ENCODE results near the gene TECRL. TPM values are rescaled to one million over a fixed set of nuclear protein-coding genes. Genes with fewer than 3 reads are reported as not detected.
A peak's percentile ranks its signal among the peaks of the same experiment; 100 is the strongest.

TECRL gene
- total RNA-seq, 4 donors from 2014 or later: not detected

DNA sequence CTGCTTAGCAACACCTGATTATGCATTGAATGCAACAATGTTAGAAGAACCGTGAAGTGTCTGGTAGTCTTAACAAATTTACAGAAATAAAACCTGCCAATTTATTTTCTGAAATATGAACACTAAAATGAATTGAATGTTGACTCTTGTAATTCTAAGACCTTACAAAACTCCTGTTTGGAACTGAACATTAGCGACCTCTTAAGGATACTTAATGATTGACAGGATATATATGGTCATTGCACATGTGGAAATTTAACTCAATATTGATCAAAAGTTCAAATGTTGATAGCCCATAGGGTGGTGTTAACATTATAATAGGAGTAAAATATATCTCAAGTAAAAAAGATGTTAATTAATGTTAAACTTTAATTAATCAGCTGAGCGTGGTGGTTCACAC lies 79.1 kb downstream of the TECRL start:
- no peak overlapping the region for H3K27ac ChIP-seq
- no peaks in the 10 kb centered on the region for H3K4me1 ChIP-seq
- no peaks in the 10 kb centered on the region for H3K27me3 ChIP-seq
- H3K9me3 ChIP-seq: no peaks in the 10 kb centered on the region
- TF ChIP-seq, protein P1, sequence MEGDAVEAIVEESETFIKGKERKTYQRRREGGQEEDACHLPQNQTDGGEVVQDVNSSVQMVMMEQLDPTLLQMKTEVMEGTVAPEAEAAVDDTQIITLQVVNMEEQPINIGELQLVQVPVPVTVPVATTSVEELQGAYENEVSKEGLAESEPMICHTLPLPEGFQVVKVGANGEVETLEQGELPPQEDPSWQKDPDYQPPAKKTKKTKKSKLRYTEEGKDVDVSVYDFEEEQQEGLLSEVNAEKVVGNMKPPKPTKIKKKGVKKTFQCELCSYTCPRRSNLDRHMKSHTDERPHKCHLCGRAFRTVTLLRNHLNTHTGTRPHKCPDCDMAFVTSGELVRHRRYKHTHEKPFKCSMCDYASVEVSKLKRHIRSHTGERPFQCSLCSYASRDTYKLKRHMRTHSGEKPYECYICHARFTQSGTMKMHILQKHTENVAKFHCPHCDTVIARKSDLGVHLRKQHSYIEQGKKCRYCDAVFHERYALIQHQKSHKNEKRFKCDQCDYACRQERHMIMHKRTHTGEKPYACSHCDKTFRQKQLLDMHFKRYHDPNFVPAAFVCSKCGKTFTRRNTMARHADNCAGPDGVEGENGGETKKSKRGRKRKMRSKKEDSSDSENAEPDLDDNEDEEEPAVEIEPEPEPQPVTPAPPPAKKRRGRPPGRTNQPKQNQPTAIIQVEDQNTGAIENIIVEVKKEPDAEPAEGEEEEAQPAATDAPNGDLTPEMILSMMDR (IDR thresholded peaks at IDR 0.05): no peak
- no peak for TF ChIP-seq POLR2A (IDR thresholded peaks at IDR 0.05)
- DNase-seq: no peak
- no peak overlapping the region for H3K4me3 ChIP-seq
- no peaks in the 10 kb centered on the region for H3K36me3 ChIP-seq

DNA sequence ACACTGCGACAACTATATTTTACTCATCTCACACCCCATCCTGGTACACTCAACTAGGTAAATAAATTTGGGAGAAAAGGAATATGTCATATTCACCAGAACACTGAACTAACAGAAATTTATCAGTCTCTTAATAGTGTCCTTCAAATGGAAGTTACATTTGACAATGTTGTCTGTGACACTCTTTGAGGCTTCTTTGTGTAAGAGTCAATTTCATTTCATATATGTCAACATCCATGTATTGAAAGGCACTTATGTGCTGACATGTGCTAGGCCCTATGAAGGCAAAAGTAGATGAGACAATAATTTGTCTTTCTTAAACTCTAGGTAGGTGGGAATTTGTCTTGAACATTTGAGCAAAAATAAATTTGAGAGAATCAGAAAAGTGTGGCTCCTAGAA lies 82.0 kb downstream of the TECRL start:
- Histone ChIP-seq H3K4me1 (no peaks in the 10 kb centered on the region), H3K27me3 (no peaks in the 10 kb centered on the region), H3K27ac (no peak overlapping the region), H3K4me3 (no peak overlapping the region), H3K9me3 (no peaks in the 10 kb centered on the region), H3K36me3 (no peaks in the 10 kb centered on the region)
- no peak for DNase-seq
- TF ChIP-seq POLR2A (IDR thresholded peaks at IDR 0.05): no peak
- TF ChIP-seq, protein P1 (IDR thresholded peaks at IDR 0.05): no peak

DNA sequence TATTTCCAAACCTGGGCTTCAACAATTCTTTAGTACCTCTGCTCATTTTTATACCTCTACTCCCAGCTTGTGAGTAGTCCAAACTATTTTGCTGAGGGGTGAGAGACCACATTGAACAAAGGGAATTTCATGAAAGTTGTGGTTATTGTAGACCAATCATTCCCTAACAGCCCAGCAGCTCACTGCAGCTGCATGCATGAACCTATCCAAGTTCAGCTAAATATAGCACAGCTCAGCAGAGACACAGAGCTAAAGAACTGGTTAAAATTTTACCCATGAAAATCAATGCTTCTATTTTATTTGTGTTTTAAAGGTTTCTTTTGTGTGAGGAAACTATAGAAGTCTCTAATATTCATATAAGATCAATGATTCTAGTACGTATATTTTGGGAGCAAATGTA lies 82.7 kb downstream of the TECRL start:
- Histone ChIP-seq H3K27me3 (no peaks in the 10 kb centered on the region), H3K9me3 (no peaks in the 10 kb centered on the region), H3K4me3 (no peak overlapping the region), H3K27ac (no peak overlapping the region), H3K36me3 (no peaks in the 10 kb centered on the region), H3K4me1 (no peaks in the 10 kb centered on the region)
- TF ChIP-seq, protein P1 (IDR thresholded peaks at IDR 0.05): no peak
- TF ChIP-seq POLR2A (IDR thresholded peaks at IDR 0.05): no peak
- no peak for DNase-seq

DNA sequence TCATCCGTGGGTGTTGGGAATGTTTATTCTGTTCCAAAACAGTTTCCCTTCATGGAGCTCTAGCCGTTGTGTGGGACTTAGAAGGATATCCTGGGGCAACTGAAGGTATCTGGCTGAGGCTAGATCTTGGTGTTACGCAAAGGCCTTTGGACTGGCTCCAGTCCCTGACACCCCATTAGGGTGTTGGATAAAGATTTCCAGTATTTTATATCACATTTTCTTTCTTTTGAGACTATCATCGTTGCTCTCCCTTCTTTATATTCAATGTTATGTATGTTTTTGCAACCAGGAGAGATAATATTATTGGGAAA lies 103.0 kb downstream of the TECRL start:
- H3K4me1 ChIP-seq: no peaks in the 10 kb centered on the region
- no peaks in the 10 kb centered on the region for H3K27me3 ChIP-seq
- H3K27ac ChIP-seq: no peak overlapping the region
- no peak for DNase-seq
- TF ChIP-seq, protein P1 (IDR thresholded peaks at IDR 0.05): no peak
- no peak for TF ChIP-seq POLR2A (IDR thresholded peaks at IDR 0.05)
- no peaks in the 10 kb centered on the region for H3K36me3 ChIP-seq
- no peak overlapping the region for H3K4me3 ChIP-seq
- peaks cover 0 to 13% (median 0%) of the 10 kb centered on the region in 4 donors for H3K9me3 ChIP-seq

DNA sequence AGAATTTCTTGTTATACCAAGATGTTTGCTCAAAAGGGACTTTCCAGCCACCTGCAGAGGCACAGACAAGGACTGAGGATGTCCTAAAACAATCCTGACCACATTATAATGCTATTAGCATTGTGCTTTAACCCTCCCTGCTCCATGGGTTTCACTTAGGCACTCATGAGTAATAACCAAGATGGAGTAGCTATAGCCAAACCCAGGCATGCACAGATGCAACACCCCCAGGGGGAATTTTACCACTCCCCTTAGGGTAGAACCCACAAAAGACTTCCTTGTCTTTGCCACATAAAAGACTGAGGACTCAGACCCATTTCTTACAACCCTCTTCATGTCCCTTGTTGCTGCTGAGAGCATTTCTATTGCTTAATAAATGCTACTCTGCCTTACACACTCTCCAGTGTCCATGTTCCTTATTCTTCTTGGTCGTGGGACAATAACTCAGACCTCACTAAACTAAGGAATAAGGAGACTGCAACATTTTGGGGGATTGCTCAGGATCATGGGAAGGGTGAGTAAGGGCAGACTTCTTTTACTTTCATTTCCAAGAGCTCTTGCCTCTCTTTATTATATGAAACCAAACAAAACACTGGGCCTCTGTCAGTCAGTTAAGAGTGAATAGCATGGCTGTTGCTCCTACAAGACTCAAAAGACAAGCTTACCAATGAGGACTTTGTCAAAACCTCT lies 103.5 kb downstream of the TECRL start:
- H3K4me1 ChIP-seq: no peaks in the 10 kb centered on the region
- no peak for TF ChIP-seq POLR2A (IDR thresholded peaks at IDR 0.05)
- TF ChIP-seq, protein P1 (IDR thresholded peaks at IDR 0.05): no peak
- no peak overlapping the region for H3K4me3 ChIP-seq

DNA sequence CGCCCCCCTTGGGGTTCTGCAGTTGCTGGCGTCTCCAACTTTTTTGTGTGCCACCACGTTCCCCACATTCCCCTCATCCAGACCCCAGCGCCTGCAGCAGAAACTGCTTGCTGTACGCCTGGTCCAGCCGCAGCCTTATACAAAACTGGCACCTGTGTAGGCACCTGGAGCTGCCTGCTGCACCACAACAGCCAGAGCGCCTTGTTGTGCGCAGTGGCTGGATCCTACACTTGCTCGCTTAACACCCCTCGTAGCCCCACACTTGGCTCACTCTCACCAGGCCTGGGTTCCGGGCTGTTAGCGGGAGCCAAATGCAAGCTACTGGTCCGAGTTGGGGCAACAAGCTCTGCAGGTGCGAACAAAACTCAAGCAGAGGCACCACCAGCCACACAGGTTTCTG lies 136.8 kb downstream of the TECRL start:
- Histone ChIP-seq H3K36me3 (no peaks in the 10 kb centered on the region), H3K27me3 (no peaks in the 10 kb centered on the region), H3K9me3 (peaks cover 0 to 16% (median 0%) of the 10 kb centered on the region in 4 donors), H3K27ac (no peak overlapping the region), H3K4me1 (no peaks in the 10 kb centered on the region), H3K4me3 (no peak overlapping the region)
- peak in 2 of 3 donors; percentile 21 to 28 for DNase-seq
- TF ChIP-seq, protein P1 (IDR thresholded peaks at IDR 0.05): no peak
- no peak for TF ChIP-seq POLR2A (IDR thresholded peaks at IDR 0.05)

More for the DNA sequence above, 103.5 kb downstream of the TECRL start:
- Histone ChIP-seq H3K27me3 (no peaks in the 10 kb centered on the region), H3K36me3 (no peaks in the 10 kb centered on the region), H3K27ac (no peak overlapping the region), H3K9me3 (peaks cover 0 to 13% (median 0%) of the 10 kb centered on the region in 4 donors)
- DNase-seq: no peak
